K562 (cell line): ENCODE measurements around the gene NUAK2. TPM values are rescaled to one million over a fixed set of nuclear protein-coding genes. Genes with fewer than 3 reads are reported as not detected.

Experiments used
- ATAC-seq: fragments of 200-7000 bp; cut with Tn5 transposase; 3 replicates; pipeline ENCODE4 v1.9.1; 2020; ENCODE audit warnings: moderate library complexity
- BruUV-seq: library from RNA; stranded (reverse); fragments of 400-500 nt; replicated peaks from 2 replicates; lab custom pipeline; 2021; lab: Mats Ljungman, UMichigan
- CTCF ChIA-PET: fragments of 300-600 bp; formaldehyde crosslinking; extraction: SDS; loops from one replicate; lab custom pipeline; 2021; ENCODE audit warnings: low intra/inter-chr PET ratio; lab: Yijun Ruan, JAX
- POLR2A ChIA-PET: fragments of 300-600, 350-650 bp; sonication (Branson Sonifier 250); formaldehyde crosslinking; extraction: SDS; loops from one replicate; lab custom pipeline; 2021; ENCODE audit warnings: antibody characterized with exemption, inconsistent platforms; lab: Yijun Ruan, JAX
- DNase-seq, 4 experiments: peaks; one replicate each; pipeline versions ENCODE4 v3.0.0 to v3.0.0-alpha.2; 2011 to 2018; ENCODE audit warnings: low spot score in 3 of 4, mixed read lengths in 3 of 4; ENCODE audit errors: extremely low read depth in 1 of 4
- FAIRE-seq: peaks from 2 replicates; lab custom pipeline; 2011; peaks lifted over from hg19 to GRCh38; lab: Jason Lieb, UNC
- H2AFZ ChIP-seq: 2 replicates; pipeline ENCODE4 v1.6.0; 2011; ENCODE audit warnings: low read depth, low read length, control low read depth, inconsistent platforms
- H3K27ac ChIP-seq: fragments of 200-600 bp; 3 replicates; pipeline ENCODE4 v1.8.0; 2011; ENCODE audit warnings: low read depth, mild to moderate bottlenecking, control low read depth, inconsistent platforms, low read length, moderate library complexity, mixed read lengths; ENCODE audit errors: extremely low read depth
- H3K27me3 ChIP-seq, 2 experiments: fragments of 300-600 bp in 1 of 2; 2 replicates in 1 of 2; 3 replicates in 1 of 2; pipeline versions ENCODE4 v1.6.0 to v1.8.0; 2011; ENCODE audit warnings: inconsistent platforms in 2 of 2, low read length in 2 of 2, mild to moderate bottlenecking in 1 of 2, mixed read lengths in 1 of 2, moderate library complexity in 1 of 2; ENCODE audit not compliant: control insufficient read depth in 2 of 2, insufficient read depth in 2 of 2
- H3K36me3 ChIP-seq: fragments of 300-600 bp; 3 replicates; pipeline ENCODE4 v1.8.0; 2011; ENCODE audit warnings: mild to moderate bottlenecking, low read length, inconsistent platforms; ENCODE audit not compliant: control insufficient read depth, insufficient read depth
- H3K4me1 ChIP-seq, 2 experiments: fragments of 200-600 bp in 1 of 2; replicated peaks in 1 of 2; 2 replicates in 1 of 2; 3 replicates in 1 of 2; pipeline versions ENCODE4 v1.5.1 to v1.8.0; 2011; ENCODE audit warnings: inconsistent platforms in 2 of 2, low read length in 2 of 2, mild to moderate bottlenecking in 1 of 2, mixed read lengths in 1 of 2, moderate library complexity in 1 of 2; ENCODE audit not compliant: control insufficient read depth in 2 of 2, insufficient read depth in 2 of 2
- H3K4me2 ChIP-seq: 2 replicates; pipeline ENCODE4 v1.6.1; 2011; ENCODE audit warnings: low read length, control low read depth, inconsistent platforms, mixed read lengths; ENCODE audit not compliant: insufficient read depth
- H3K4me3 ChIP-seq: fragments of 200-600 bp; sonication (generic), shearing (Covaris generic); 2 replicates; pipeline ENCODE4 v1.5.1; 2016; ENCODE audit warnings: control low read depth, inconsistent platforms
- H3K79me2 ChIP-seq: fragments of 200-600 bp; 3 replicates; pipeline ENCODE4 v1.8.0; 2011; ENCODE audit warnings: low read length, inconsistent platforms; ENCODE audit not compliant: control insufficient read depth, insufficient read depth
- H3K9ac ChIP-seq, 2 experiments: 2 replicates each; pipeline versions ENCODE4 v1.6.0 to v1.6.1; 2011; ENCODE audit warnings: low read depth in 2 of 2, low read length in 2 of 2, control low read depth in 1 of 2, inconsistent platforms in 1 of 2, mild to moderate bottlenecking in 1 of 2, mixed read lengths in 1 of 2; ENCODE audit not compliant: insufficient read depth in 1 of 2
- H3K9me1 ChIP-seq: one replicate; pipeline ENCODE4 v1.6.0; 2011; ENCODE audit warnings: inconsistent platforms, mild to moderate bottlenecking, low read length, moderate library complexity; ENCODE audit not compliant: control insufficient read depth, insufficient read depth
- H3K9me3 ChIP-seq: replicated peaks from 2 replicates; pipeline ENCODE4 v1.5.1; 2011; ENCODE audit warnings: low read depth, low read length, inconsistent platforms; ENCODE audit not compliant: control insufficient read depth, insufficient read depth
- H4K20me1 ChIP-seq: replicated peaks from 2 replicates; pipeline ENCODE4 v1.6.1; 2011; ENCODE audit warnings: low read length, inconsistent platforms, mixed read lengths; ENCODE audit not compliant: control insufficient read depth, insufficient read depth
- BCL6 ChIP-seq: fragments of 250-450 bp; sonication (Bioruptor Pico); IDR thresholded peaks from 2 replicates; pipeline ENCODE4 v1.4.0; 2020
- CBFB ChIP-seq: sonication (generic); formaldehyde crosslinking; IDR thresholded peaks from 2 replicates; pipeline ENCODE4 v1.4.0; 2020; ENCODE audit warnings: mild to moderate bottlenecking, missing genetic modification reagents
- CLOCK ChIP-seq: fragments of 250-450 bp; sonication (Bioruptor Pico); IDR thresholded peaks from 2 replicates; pipeline ENCODE4 v1.4.0; 2020; ENCODE audit warnings: mild to moderate bottlenecking, moderate library complexity, borderline replicate concordance
- GTF2B ChIP-seq: IDR thresholded peaks from 2 replicates; pipeline ENCODE4 v1.6.1; 2011; ENCODE audit not compliant: insufficient read length; ENCODE audit errors: extremely low read depth
- HNRNPLL ChIP-seq: fragments of 200-400 bp; formaldehyde crosslinking; IDR thresholded peaks from 2 replicates; pipeline ENCODE4 v1.6.1; 2017; ENCODE audit warnings: low read length, low read depth, mild to moderate bottlenecking; ENCODE audit not compliant: poor library complexity, severe bottlenecking
- KLF13 ChIP-seq: fragments of 450-650 bp; IDR thresholded peaks from 2 replicates; pipeline ENCODE4 v1.6.1; 2016; ENCODE audit warnings: missing genetic modification characterization, low read depth, mild to moderate bottlenecking, missing compliant biosample characterization, moderate library complexity, borderline replicate concordance
- MCM7 ChIP-seq, 2 experiments: fragments of 450-650 bp; IDR thresholded peaks; 2 replicates each; pipeline ENCODE4 v1.6.1; 2016 to 2018
- NONO ChIP-seq, 2 experiments: fragments of 200-400 bp in 1 of 2; fragments of 450-650 bp in 1 of 2; formaldehyde crosslinking in 1 of 2; IDR thresholded peaks; 2 replicates each; pipeline ENCODE4 v1.6.1; 2017; ENCODE audit warnings: low read depth in 2 of 2, mild to moderate bottlenecking in 2 of 2, moderate library complexity in 2 of 2, low read length in 1 of 2
- PRDM10 ChIP-seq: fragments of 450-650 bp; IDR thresholded peaks from 2 replicates; pipeline ENCODE4 v1.6.1; 2018; ENCODE audit not compliant: partially characterized antibody
- SIX5 ChIP-seq, 2 experiments: IDR thresholded peaks; 2 replicates each; pipeline ENCODE4 v1.6.1; 2011; ENCODE audit warnings: low read length in 2 of 2, borderline replicate concordance in 1 of 2, low read depth in 1 of 2, mild to moderate bottlenecking in 1 of 2, moderate library complexity in 1 of 2; ENCODE audit not compliant: insufficient read depth in 1 of 2
- ZNF239 ChIP-seq: fragments of 250-450 bp; sonication (Bioruptor Pico); IDR thresholded peaks from 2 replicates; pipeline ENCODE4 v1.4.0; 2020; ENCODE audit warnings: mild to moderate bottlenecking
- ZNF408 ChIP-seq: fragments of 250-450 bp; sonication (Bioruptor Pico); IDR thresholded peaks from 2 replicates; pipeline ENCODE4 v1.4.0; 2020; ENCODE audit warnings: low read depth, mild to moderate bottlenecking, moderate library complexity
- WGBS: fragments of 100-300 bp; shearing (Covaris generic); methylation state at CpG from one replicate; pipeline ENCODE4 v1.1.6; 2016; ENCODE audit warnings: low coverage, mixed read lengths; ENCODE audit not compliant: insufficient coverage; ENCODE audit errors: missing lambda C conversion rate; 5-methylcytosine and 5-hydroxymethylcytosine counted together
- in situ Hi-C: fragments of 300-500 bp; cut with MboI; formaldehyde crosslinking; loops from 4 replicates; pipeline ENCODE4 v1.15.0; 2018; ENCODE audit warnings: inconsistent platforms, mixed read lengths
- intact Hi-C: fragments of 100-400 bp; cut with micrococcal nuclease; formaldehyde crosslinking; loops from 2 replicates; pipeline ENCODE4 v1.14.2; 2022
- polyA plus RNA-seq, 8 experiments: library from polyadenylated mRNA; depleted of rRNA in 4 of 8; stranded (reverse) in 5 of 8; unstranded in 3 of 8; fragments of >200 nt; fragmentation: Nextera tagmentation in 2 of 8; fragmentation: Illumina TruSeq in 1 of 8; extraction: Ambion mirVana in 2 of 8; extraction: Trizol in 1 of 8; gene quantifications; 2 replicates each; pipeline versions ENCODE4 v1.2.1 to v1.2.3, GENCODE V29; 2011 to 2014; ENCODE audit warnings: inconsistent platforms in 1 of 8, missing spikeins in 1 of 8
- total RNA-seq, 7 experiments: library from RNA; depleted of rRNA in 6 of 7; stranded (reverse); fragments of >200 nt in 6 of 7; fragmentation: Illumina TruSeq in 2 of 7; extraction: Trizol in 2 of 7; gene quantifications; 2 replicates each; pipeline versions ENCODE4 v1.2.1 to v1.2.3, GENCODE V29; 2011 to 2021; ENCODE audit warnings: low replicate concordance in 1 of 7

NUAK2 gene
- total and polyA plus RNA-seq, 9 of the 15 experiments (the other 6 are each of a cell fraction or from before 2014, with no cell fraction given), result 0.04 to 0.44 (median 0.14) TPM

- 60% methylated on average over 10 of the region's 10 CpGs for WGBS
- TF ChIP-seq MCM7 (IDR thresholded peaks at IDR 0.05), result no peak
- no peak for TF ChIP-seq ZNF408 (CRISPR knock-in tag)
- no peak for TF ChIP-seq NONO (IDR thresholded peaks at IDR 0.05; ENCODE audit: low read depth in 2 of 2, low read length in 1 of 2)
- no peak for TF ChIP-seq ZNF239 (CRISPR knock-in tag)
- TF ChIP-seq HNRNPLL, result no peak
- no peak for TF ChIP-seq SIX5 (IDR thresholded peaks at IDR 0.05; ENCODE audit: borderline replicate concordance in 1 of 2, insufficient read depth in 1 of 2, low read depth in 1 of 2, low read length in 2 of 2)
- no peak for TF ChIP-seq CLOCK (CRISPR knock-in tag)
- TF ChIP-seq GTF2B, result no peak
- no peak for TF ChIP-seq BCL6 (CRISPR knock-in tag)
- TF ChIP-seq CBFB (CRISPR knock-in tag), result no peak
- no peak for TF ChIP-seq KLF13
- no peak for TF ChIP-seq PRDM10
These were observed 28.0 kb downstream of the NUAK2 start for GRCh38 chr1:205293350-205294074.

More at GRCh38 chr1:205293350-205294074, 28.0 kb downstream of the NUAK2 start:
- ChIA-PET POLR2A (interaction anchor here (0.8 to 1.1 kb wide), 3 partner anchors 10 to 62 kb away, joined by 3 to 7 read pairs (median 4); no protein-coding TSS in a partner anchor), CTCF (no interaction called here)
- H3K27ac ChIP-seq, result no peak overlapping the region
- no peak for DNase-seq
- H3K9ac ChIP-seq, result no peak overlapping the region
- no peaks in the 10 kb centered on the region for H3K79me2 ChIP-seq
- no peak for FAIRE-seq
- no peaks in the 10 kb centered on the region for H4K20me1 ChIP-seq
- H3K36me3 ChIP-seq, result no peaks in the 10 kb centered on the region
- no peak overlapping the region for H3K4me2 ChIP-seq
- no peak for ATAC-seq
- peaks cover 8 to 9% of the 10 kb centered on the region in 2 experiments; a peak in 3 of 5 replicates for H3K4me1 ChIP-seq
- H3K9me1 ChIP-seq, result no peaks in the 10 kb centered on the region
- intact Hi-C loops, result no loop called here
- no peak overlapping the region for H2AFZ ChIP-seq
- H3K4me3 ChIP-seq, result no peak overlapping the region
- BruUV-seq, result no TSS peak
- in situ Hi-C loops, result no loop called here
- peaks cover 0 to 5% of the 10 kb centered on the region in 2 experiments; a peak in 1 of 5 replicates for H3K27me3 ChIP-seq
- no peaks in the 10 kb centered on the region for H3K9me3 ChIP-seq
